OCI-LY3 (cell line): Measurements from ENCODE around the gene LRRC7.

ENCODE experiments used
- CTCF ChIP-seq: fragments of 200-600, 300-600 bp; sonication (generic); IDR thresholded peaks from 2 replicates; pipeline ENCODE4 v1.5.1; 2014; ENCODE audit warnings: antibody characterized with exemption, low read length, low read depth
- EZH2phosphoT487 ChIP-seq: fragments of 200-600 bp; shearing (Covaris generic); IDR thresholded peaks from 2 replicates; pipeline ENCODE4 v1.6.1; 2018; ENCODE audit warnings: antibody characterized with exemption, mixed run types, low read depth

GRCh38 chr1:69952676-69953075 is 385.0 kb downstream of the LRRC7 start:
- no peak for TF ChIP-seq CTCF
- no peak for TF ChIP-seq EZH2phosphoT487
